Measurements from ENCODE around the gene TCEAL8. TPM values are rescaled to one million over a fixed set of nuclear protein-coding genes. Genes with fewer than 3 reads are reported as not detected.

Gene TCEAL8, protein sequence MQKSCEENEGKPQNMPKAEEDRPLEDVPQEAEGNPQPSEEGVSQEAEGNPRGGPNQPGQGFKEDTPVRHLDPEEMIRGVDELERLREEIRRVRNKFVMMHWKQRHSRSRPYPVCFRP
- total RNA-seq (2021; ENCODE audit: unreplicated experiment) (37.3 TPM), Bru-seq, nascent RNA (percentile 89 among the genes with signal in this experiment), BruChase-seq, experiment 1, labeled RNA remaining after a 6-hour chase (percentile 95 among the genes with signal in this experiment), BruChase-seq, experiment 2, labeled RNA remaining after a 2-hour chase (percentile 97 among the genes with signal in this experiment)
- polyA plus RNA-seq (2012): 13.8 and 16.9 TPM in 2 replicates
- long read RNA-seq, transcript TCEAL8-202 (3 exons, 1,222 nt): major isoform, 16 of 34 reads
- long read RNA-seq, transcript TCEAL8-201 (2 exons, 1,131 nt): minor isoform, 6 of 34 reads
- long read RNA-seq, partial matches to known transcripts: 4 of 34 reads
- long read RNA-seq, other reads (novel, unspliced or antisense): 8 of 34 reads

DNA sequence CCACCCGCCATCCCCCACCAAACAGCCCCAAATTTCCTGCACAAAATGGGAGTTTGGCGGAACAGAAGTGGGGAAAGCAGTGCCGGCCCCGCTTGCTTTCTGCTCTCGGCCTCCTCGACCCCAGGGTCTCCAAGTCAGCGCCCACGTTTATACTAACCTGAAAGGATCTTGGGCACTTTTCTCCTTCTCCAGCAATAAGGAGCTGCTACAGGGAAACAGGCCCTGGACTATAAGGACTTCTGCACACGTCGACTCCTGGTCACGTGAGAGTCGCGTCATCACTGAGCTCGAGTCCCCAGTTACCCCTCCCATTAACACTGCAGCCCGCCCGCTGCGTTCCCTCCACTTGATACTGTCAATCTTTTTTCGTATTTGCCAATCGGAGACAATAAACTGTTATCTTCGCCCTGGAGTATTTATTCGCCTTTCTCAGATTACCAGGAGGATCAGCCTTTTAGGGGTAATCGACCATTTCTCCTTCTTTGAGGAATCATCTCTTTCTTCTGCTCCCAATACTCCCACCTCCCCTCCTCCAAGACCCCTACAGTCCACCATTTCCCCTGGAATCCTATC is at the start of gene TCEAL8:
TCEAL8 (minus strand) TSS at position 235 of the 573 bp plus-strand sequence. CDS start 1,176 bp downstream, outside the sequence.
- Histone ChIP-seq H3K4me3 (replicated peaks in 1 of 2; ENCODE audit: low read depth in 1 of 2, low read length in 2 of 2) (peak within 1 kb of the TSS; percentile 78 to 82), H3K9me3 (ENCODE audit: control insufficient read depth in 1 of 2, insufficient read depth in 1 of 2, low read depth in 1 of 2, low read length in 2 of 2) (no peaks in the 10 kb centered on the region), H3K79me2 (ENCODE audit: insufficient read depth, low read length) (peaks cover 19% of the 10 kb centered on the region), H3K27me3 (ENCODE audit: insufficient read depth, low read length) (no peaks in the 10 kb centered on the region), H3K36me3 (ENCODE audit: control insufficient read depth in 1 of 2, insufficient read depth in 2 of 2, low read length in 2 of 2) (no peaks in the 10 kb centered on the region), H3K9ac (ENCODE audit: low read length) (peak within 1 kb of the TSS; percentile 84), H4K20me1 (ENCODE audit: insufficient read depth) (no peaks in the 10 kb centered on the region), H3K9me2 (ENCODE audit: insufficient read depth) (no peaks in the 10 kb centered on the region), H3K4me2 (ENCODE audit: low read length) (peak within 1 kb of the TSS; percentile 80), H3K27ac (ENCODE audit: low read depth, low read length) (peak within 1 kb of the TSS; percentile 89), H3K4me1 (ENCODE audit: control insufficient read depth in 1 of 2, insufficient read depth in 2 of 2, low read length in 2 of 2) (peaks cover 3 to 15% of the 10 kb centered on the region in 2 experiments; a peak in 2 of 4 replicates), H2AFZ (ENCODE audit: low read depth, low read length, poor library complexity, severe bottlenecking) (peak within 1 kb of the TSS; percentile 89)
- ATAC-seq (peak; percentile 81), DNase-seq (ENCODE audit: low read depth, low spot score) (peak; percentile 63)
- ChIA-PET RAD21 (ENCODE audit: low non-redundant PET in 1 of 2, low total read pairs in 2 of 2, uncharacterized antibody in 2 of 2, unreplicated experiment in 2 of 2) (no interaction called here), CTCF (no interaction called here), POLR2A (interaction anchor here (0.7 kb wide), 1 partner anchor 13 kb away, joined by 5 read pairs; no protein-coding TSS in a partner anchor)
- BruUV-seq (replicated peaks): no TSS peak
- TF ChIP-seq SIN3A (IDR thresholded peaks at IDR 0.05; ENCODE audit: low read depth) (peak; percentile 6; the same call in 1 of the 2 replicates), CEBPB (IDR thresholded peaks at IDR 0.05; ENCODE audit: low read depth) (no peak), POLR2AphosphoS5 (IDR thresholded peaks at IDR 0.05; ENCODE audit: low read depth, low read length) (peak; percentile 76), JUND (IDR thresholded peaks at IDR 0.05) (no peak), YY1 (IDR thresholded peaks at IDR 0.05; ENCODE audit: extremely low read depth, insufficient replicate concordance, low read depth, low read length) (no peak), ZFX (IDR thresholded peaks at IDR 0.05) (0 out of 2 replicates have a peak, but pooled peaks have one; percentile 31)
- TF ChIP-seq, protein P1, sequence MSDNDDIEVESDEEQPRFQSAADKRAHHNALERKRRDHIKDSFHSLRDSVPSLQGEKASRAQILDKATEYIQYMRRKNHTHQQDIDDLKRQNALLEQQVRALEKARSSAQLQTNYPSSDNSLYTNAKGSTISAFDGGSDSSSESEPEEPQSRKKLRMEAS (IDR thresholded peaks at IDR 0.05): 0 out of 2 replicates have a peak, but pooled peaks have one; percentile 30
- intact Hi-C loops (cut with micrococcal nuclease): no loop called here

DNA sequence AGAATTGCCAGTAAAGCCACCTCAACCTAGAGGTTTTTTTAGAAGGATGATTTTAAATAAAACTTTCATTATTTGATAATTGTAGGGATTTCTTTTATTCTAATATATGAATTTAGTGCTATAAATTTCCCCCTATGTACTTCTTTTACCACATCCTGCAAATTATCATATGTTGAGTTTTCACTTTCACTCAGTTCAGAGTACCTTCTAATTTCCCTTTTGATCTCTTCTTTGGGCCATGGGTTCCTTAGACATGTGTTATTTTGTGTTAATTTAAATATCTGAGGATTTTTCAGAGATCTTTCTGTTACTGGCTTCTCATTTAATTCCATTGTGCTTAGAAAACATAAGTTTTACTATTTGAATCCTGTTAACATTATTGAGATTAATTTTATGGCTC is 49.8 kb upstream of the TCEAL8 start:
- POLR2A ChIA-PET: no interaction called here
- intact Hi-C loops (cut with micrococcal nuclease): no loop called here
- Histone ChIP-seq H2AFZ (ENCODE audit: low read depth, low read length, poor library complexity, severe bottlenecking) (no peak overlapping the region), H3K27ac (ENCODE audit: low read depth, low read length) (no peak overlapping the region), H4K20me1 (ENCODE audit: insufficient read depth) (no peaks in the 10 kb centered on the region), H3K27me3 (ENCODE audit: insufficient read depth, low read length) (no peaks in the 10 kb centered on the region), H3K4me2 (ENCODE audit: low read length) (no peak overlapping the region), H3K4me3 (replicated peaks in 1 of 2; ENCODE audit: low read depth in 1 of 2, low read length in 2 of 2) (no peak overlapping the region), H3K79me2 (ENCODE audit: insufficient read depth, low read length) (no peaks in the 10 kb centered on the region), H3K9me3 (ENCODE audit: control insufficient read depth in 1 of 2, insufficient read depth in 1 of 2, low read depth in 1 of 2, low read length in 2 of 2) (no peaks in the 10 kb centered on the region), H3K9ac (ENCODE audit: low read length) (no peak overlapping the region), H3K9me2 (ENCODE audit: insufficient read depth) (no peaks in the 10 kb centered on the region), H3K4me1 (ENCODE audit: control insufficient read depth in 1 of 2, insufficient read depth in 2 of 2, low read length in 2 of 2) (no peaks in the 10 kb centered on the region), H3K36me3 (ENCODE audit: control insufficient read depth in 1 of 2, insufficient read depth in 2 of 2, low read length in 2 of 2) (no peaks in the 10 kb centered on the region)
- DNase-seq (ENCODE audit: low read depth, low spot score) (no peak), ATAC-seq (no peak)
- CTCF ChIA-PET: no interaction called here
- BruUV-seq (replicated peaks): no TSS peak
- RAD21 ChIA-PET (ENCODE audit: low non-redundant PET in 1 of 2, low total read pairs in 2 of 2, uncharacterized antibody in 2 of 2, unreplicated experiment in 2 of 2): no interaction called here
- TF ChIP-seq ELF1 (IDR thresholded peaks at IDR 0.05; ENCODE audit: borderline replicate concordance, low read depth) (no peak), YY1 (IDR thresholded peaks at IDR 0.05; ENCODE audit: extremely low read depth, insufficient replicate concordance, low read depth, low read length) (no peak), SRF (IDR thresholded peaks at IDR 0.05; ENCODE audit: low read depth) (no peak), ZNF274 (IDR thresholded peaks at IDR 0.05; ENCODE audit: low read depth, low read length) (no peak), POLR2AphosphoS5 (IDR thresholded peaks at IDR 0.05; ENCODE audit: low read depth, low read length) (no peak)
- TF ChIP-seq, protein P2, sequence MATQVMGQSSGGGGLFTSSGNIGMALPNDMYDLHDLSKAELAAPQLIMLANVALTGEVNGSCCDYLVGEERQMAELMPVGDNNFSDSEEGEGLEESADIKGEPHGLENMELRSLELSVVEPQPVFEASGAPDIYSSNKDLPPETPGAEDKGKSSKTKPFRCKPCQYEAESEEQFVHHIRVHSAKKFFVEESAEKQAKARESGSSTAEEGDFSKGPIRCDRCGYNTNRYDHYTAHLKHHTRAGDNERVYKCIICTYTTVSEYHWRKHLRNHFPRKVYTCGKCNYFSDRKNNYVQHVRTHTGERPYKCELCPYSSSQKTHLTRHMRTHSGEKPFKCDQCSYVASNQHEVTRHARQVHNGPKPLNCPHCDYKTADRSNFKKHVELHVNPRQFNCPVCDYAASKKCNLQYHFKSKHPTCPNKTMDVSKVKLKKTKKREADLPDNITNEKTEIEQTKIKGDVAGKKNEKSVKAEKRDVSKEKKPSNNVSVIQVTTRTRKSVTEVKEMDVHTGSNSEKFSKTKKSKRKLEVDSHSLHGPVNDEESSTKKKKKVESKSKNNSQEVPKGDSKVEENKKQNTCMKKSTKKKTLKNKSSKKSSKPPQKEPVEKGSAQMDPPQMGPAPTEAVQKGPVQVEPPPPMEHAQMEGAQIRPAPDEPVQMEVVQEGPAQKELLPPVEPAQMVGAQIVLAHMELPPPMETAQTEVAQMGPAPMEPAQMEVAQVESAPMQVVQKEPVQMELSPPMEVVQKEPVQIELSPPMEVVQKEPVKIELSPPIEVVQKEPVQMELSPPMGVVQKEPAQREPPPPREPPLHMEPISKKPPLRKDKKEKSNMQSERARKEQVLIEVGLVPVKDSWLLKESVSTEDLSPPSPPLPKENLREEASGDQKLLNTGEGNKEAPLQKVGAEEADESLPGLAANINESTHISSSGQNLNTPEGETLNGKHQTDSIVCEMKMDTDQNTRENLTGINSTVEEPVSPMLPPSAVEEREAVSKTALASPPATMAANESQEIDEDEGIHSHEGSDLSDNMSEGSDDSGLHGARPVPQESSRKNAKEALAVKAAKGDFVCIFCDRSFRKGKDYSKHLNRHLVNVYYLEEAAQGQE (IDR thresholded peaks at IDR 0.05; ENCODE audit: low read depth): no peak
- TF ChIP-seq, protein P3, sequence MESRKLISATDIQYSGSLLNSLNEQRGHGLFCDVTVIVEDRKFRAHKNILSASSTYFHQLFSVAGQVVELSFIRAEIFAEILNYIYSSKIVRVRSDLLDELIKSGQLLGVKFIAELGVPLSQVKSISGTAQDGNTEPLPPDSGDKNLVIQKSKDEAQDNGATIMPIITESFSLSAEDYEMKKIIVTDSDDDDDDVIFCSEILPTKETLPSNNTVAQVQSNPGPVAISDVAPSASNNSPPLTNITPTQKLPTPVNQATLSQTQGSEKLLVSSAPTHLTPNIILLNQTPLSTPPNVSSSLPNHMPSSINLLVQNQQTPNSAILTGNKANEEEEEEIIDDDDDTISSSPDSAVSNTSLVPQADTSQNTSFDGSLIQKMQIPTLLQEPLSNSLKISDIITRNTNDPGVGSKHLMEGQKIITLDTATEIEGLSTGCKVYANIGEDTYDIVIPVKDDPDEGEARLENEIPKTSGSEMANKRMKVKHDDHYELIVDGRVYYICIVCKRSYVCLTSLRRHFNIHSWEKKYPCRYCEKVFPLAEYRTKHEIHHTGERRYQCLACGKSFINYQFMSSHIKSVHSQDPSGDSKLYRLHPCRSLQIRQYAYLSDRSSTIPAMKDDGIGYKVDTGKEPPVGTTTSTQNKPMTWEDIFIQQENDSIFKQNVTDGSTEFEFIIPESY (IDR thresholded peaks at IDR 0.05; ENCODE audit: extremely low read depth, insufficient replicate concordance, low read length): no peak

All from HCT116 (cell line).